Testis (tissue), 2 donors: Measurements from ENCODE around the gene MYOM3.

Source experiments
- CTCF ChIP-seq, 3 experiments: fragments of 450-650 bp in 2 of 3; fragments of 200-600 bp in 1 of 3; sonication (generic) in 1 of 3; IDR thresholded peaks; one replicate each; pipeline ENCODE4 v1.5.1; 2016 to 2019; ENCODE audit warnings: antibody characterized with exemption in 3 of 3, mild to moderate bottlenecking in 2 of 3, moderate library complexity in 1 of 3
- POLR2A ChIP-seq: fragments of 450-650 bp; IDR thresholded peaks from one replicate; pipeline ENCODE4 v1.6.1; 2017; ENCODE audit warnings: antibody characterized with exemption, mild to moderate bottlenecking, moderate library complexity

DNA sequence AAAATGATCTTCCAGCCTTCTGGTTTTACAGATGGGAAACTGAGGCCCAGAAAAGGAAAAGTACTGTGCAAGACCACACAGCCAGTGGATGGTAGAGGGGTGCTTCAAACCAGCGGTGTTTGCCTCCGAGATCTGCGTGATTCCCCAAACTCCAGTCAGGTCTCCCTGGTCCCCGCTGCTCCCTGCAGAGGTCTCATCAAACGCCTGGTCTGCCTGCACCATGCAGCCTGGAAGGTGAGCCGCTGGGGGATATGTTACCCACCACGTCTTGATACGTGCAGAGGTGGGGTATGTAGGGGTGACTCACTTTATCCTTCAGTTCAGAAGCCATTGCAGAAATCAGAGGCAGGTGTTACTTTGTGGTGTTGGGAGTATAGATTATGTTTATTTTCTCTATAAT, 56.3 kb downstream of the MYOM3 start:
- TF ChIP-seq CTCF (IDR thresholded peaks at IDR 0.05), result no peak
- no peak for TF ChIP-seq POLR2A
